SK-N-SH (cell line): ENCODE measurements around the gene PDCD1. TPM values are rescaled to one million over a fixed set of nuclear protein-coding genes. Genes with fewer than 3 reads are reported as not detected.

Source experiments
- CTCF ChIA-PET: fragments of 300-600, 350-600 bp; formaldehyde crosslinking; extraction: SDS; loops from one replicate; lab custom pipeline; 2021; lab: Yijun Ruan, JAX
- POLR2A ChIA-PET: fragments of 350-600 bp; sonication (Branson Sonifier 250); formaldehyde crosslinking; extraction: SDS; loops from one replicate; lab custom pipeline; 2020; ENCODE audit warnings: antibody characterized with exemption, inconsistent platforms; lab: Yijun Ruan, JAX
- DNase-seq: peaks from one replicate; pipeline ENCODE4 v3.0.0; 2012
- H2AFZ ChIP-seq: fragments of 200-600 bp; sonication (generic); 2 replicates; pipeline ENCODE4 v1.8.1; 2016; ENCODE audit warnings: antibody characterized with exemption, mild to moderate bottlenecking, low read depth
- H3F3A ChIP-seq: fragments of 200-600 bp; sonication (generic); replicated peaks from 2 replicates; pipeline ENCODE3; 2016; ENCODE audit warnings: antibody characterized with exemption, mild to moderate bottlenecking; ENCODE audit not compliant: insufficient read depth
- H3K27ac ChIP-seq, 2 experiments: fragments of 200-500 bp in 1 of 2; fragments of 200-600 bp in 1 of 2; sonication (Bioruptor generic) in 1 of 2; sonication (generic), shearing (Covaris generic) in 1 of 2; 2 replicates each; pipeline versions ENCODE4 v1.5.1 to v1.6.1; 2014 to 2016; ENCODE audit warnings: low read depth in 2 of 2, inconsistent platforms in 1 of 2, low read length in 1 of 2, mild to moderate bottlenecking in 1 of 2, mixed read lengths in 1 of 2
- H3K27me3 ChIP-seq: fragments of 200-600 bp; sonication (generic), shearing (Covaris generic); 2 replicates; pipeline ENCODE4 v1.6.1; 2016; ENCODE audit warnings: mixed run types; ENCODE audit not compliant: insufficient read depth
- H3K36me3 ChIP-seq, 2 experiments: fragments of 200-500 bp in 1 of 2; fragments of 200-600 bp in 1 of 2; sonication (Bioruptor generic) in 1 of 2; sonication (generic) in 1 of 2; replicated peaks in 1 of 2; 2 replicates each; pipeline versions ENCODE3 to v1.5.1; 2014 to 2016; ENCODE audit warnings: low read length in 1 of 2, mild to moderate bottlenecking in 1 of 2; ENCODE audit not compliant: insufficient read depth in 2 of 2, control insufficient read depth in 1 of 2
- H3K4me1 ChIP-seq, 2 experiments: fragments of 200-500 bp in 1 of 2; fragments of 200-600 bp in 1 of 2; sonication (Bioruptor generic) in 1 of 2; sonication (generic), shearing (Covaris generic) in 1 of 2; 2 replicates each; pipeline versions ENCODE4 v1.5.1 to v1.6.1; 2014 to 2016; ENCODE audit warnings: low read depth in 1 of 2, low read length in 1 of 2, mixed run types in 1 of 2; ENCODE audit not compliant: insufficient read depth in 2 of 2, control insufficient read depth in 1 of 2
- H3K4me2 ChIP-seq: fragments of 200-600 bp; sonication (generic), shearing (Covaris generic); 2 replicates; pipeline ENCODE4 v1.6.1; 2017; ENCODE audit warnings: mixed run types
- H3K4me3 ChIP-seq, 2 experiments: fragments of 200-500 bp in 1 of 2; fragments of 200-600 bp in 1 of 2; sonication (Bioruptor generic) in 1 of 2; sonication (generic), shearing (Covaris generic) in 1 of 2; 2 replicates each; pipeline versions ENCODE4 v1.5.1 to v1.8.1; 2014 to 2016; ENCODE audit warnings: low read depth in 2 of 2, inconsistent platforms in 1 of 2, low read length in 1 of 2, mild to moderate bottlenecking in 1 of 2, mixed read lengths in 1 of 2, moderate library complexity in 1 of 2
- H3K79me2 ChIP-seq: fragments of 200-600 bp; sonication (generic); 2 replicates; pipeline ENCODE4 v1.8.1; 2017; ENCODE audit warnings: mild to moderate bottlenecking; ENCODE audit not compliant: insufficient read depth
- H3K9ac ChIP-seq: fragments of 200-600 bp; sonication (generic); 2 replicates; pipeline ENCODE4 v1.6.1; 2017; ENCODE audit warnings: mixed run types
- H3K9me2 ChIP-seq: fragments of 200-600 bp; sonication (generic); 2 replicates; pipeline ENCODE4 v1.6.1; 2017; ENCODE audit warnings: mixed run types
- H3K9me3 ChIP-seq: fragments of 200-600 bp; sonication (generic); 2 replicates; pipeline ENCODE4 v1.6.1; 2017; ENCODE audit warnings: mixed run types, mild to moderate bottlenecking, moderate library complexity
- H4K20me1 ChIP-seq: fragments of 200-600 bp; sonication (generic); 2 replicates; pipeline ENCODE4 v1.6.1; 2017; ENCODE audit warnings: mild to moderate bottlenecking, mixed run types; ENCODE audit not compliant: insufficient read depth
- CHD2 ChIP-seq: fragments of 150-350 bp; IDR thresholded peaks from 2 replicates; pipeline ENCODE4 v1.6.1; 2018; ENCODE audit warnings: low read length; ENCODE audit not compliant: partially characterized antibody
- EP300 ChIP-seq, 2 experiments: IDR thresholded peaks; 2 replicates each; pipeline versions ENCODE4 v1.4.0 to v1.6.1; 2012; ENCODE audit warnings: borderline replicate concordance in 1 of 2, low read depth in 1 of 2, low read length in 1 of 2
- EZH2phosphoT487 ChIP-seq: fragments of 200-600 bp; sonication (generic); IDR thresholded peaks from 2 replicates; pipeline ENCODE4 v1.6.1; 2017; ENCODE audit warnings: low read depth, mixed run types, mild to moderate bottlenecking, antibody characterized with exemption, moderate library complexity, borderline replicate concordance
- FOXJ3 ChIP-seq: sonication (generic); formaldehyde crosslinking; IDR thresholded peaks from 2 replicates; pipeline ENCODE4 v1.5.1; 2020; ENCODE audit warnings: mild to moderate bottlenecking, missing genetic modification reagents
- FOXM1 ChIP-seq: IDR thresholded peaks from 2 replicates; pipeline ENCODE4 v1.4.0; 2012; ENCODE audit warnings: low read depth, mild to moderate bottlenecking
- GATA2 ChIP-seq: sonication (generic); formaldehyde crosslinking; IDR thresholded peaks from 2 replicates; pipeline ENCODE4 v1.5.0; 2020; ENCODE audit warnings: mild to moderate bottlenecking, missing genetic modification reagents
- JUND ChIP-seq: IDR thresholded peaks from 2 replicates; pipeline ENCODE4 v1.4.0; 2012
- NFIC ChIP-seq: IDR thresholded peaks from 2 replicates; pipeline ENCODE4 v1.4.0; 2012; ENCODE audit warnings: borderline replicate concordance
- RCOR1 ChIP-seq: fragments of 150-350 bp; IDR thresholded peaks from 2 replicates; pipeline ENCODE4 v1.6.1; 2017; ENCODE audit warnings: antibody characterized with exemption, low read length
- RFX5 ChIP-seq: IDR thresholded peaks from 2 replicates; pipeline ENCODE4 v1.6.1; 2012; ENCODE audit warnings: mild to moderate bottlenecking, improper control_type of control experiment, low read length
- RXRA ChIP-seq: IDR thresholded peaks from 2 replicates; pipeline ENCODE4 v1.4.0; 2012; ENCODE audit warnings: low read depth, mild to moderate bottlenecking, borderline replicate concordance
- SIN3A ChIP-seq: IDR thresholded peaks from 2 replicates; pipeline ENCODE4 v1.6.1; 2012; ENCODE audit warnings: low read depth, mild to moderate bottlenecking, low read length, moderate library complexity, borderline replicate concordance
- TCF12 ChIP-seq: IDR thresholded peaks from 2 replicates; pipeline ENCODE4 v1.4.0; 2012
- YY1 ChIP-seq: IDR thresholded peaks from 2 replicates; pipeline ENCODE4 v1.4.0; 2012; ENCODE audit warnings: low read depth, mild to moderate bottlenecking
- WGBS: methylation state at CpG from one replicate; pipeline ENCODE4 v1.1.6; 2017; ENCODE audit warnings: low lambda C conversion rate; 5-methylcytosine and 5-hydroxymethylcytosine counted together
- polyA plus RNA-seq, 3 experiments: library from polyadenylated mRNA; depleted of rRNA; stranded (reverse); fragments of >200 nt; gene quantifications; 2 replicates each; pipeline ENCODE4 v1.2.3, GENCODE V29; 2012
- TF ChIP-seq, protein P1 (sequence below): IDR thresholded peaks from 2 replicates; pipeline ENCODE4 v1.4.0; 2012; ENCODE audit warnings: low read depth, borderline replicate concordance
- TF ChIP-seq, protein P2 (sequence below): fragments of 200-600 bp; sonication (generic); IDR thresholded peaks from 2 replicates; pipeline ENCODE4 v1.6.1; 2017; ENCODE audit warnings: antibody characterized with exemption, mild to moderate bottlenecking, moderate library complexity
- TF ChIP-seq, protein P3 (sequence below): IDR thresholded peaks from 2 replicates; pipeline ENCODE4 v1.4.0; 2012; ENCODE audit warnings: low read depth
- TF ChIP-seq, protein P4 (sequence below): fragments of 150-350 bp; IDR thresholded peaks from 2 replicates; pipeline ENCODE4 v1.6.1; 2017; ENCODE audit warnings: antibody characterized with exemption, low read length, low read depth, borderline replicate concordance
- TF ChIP-seq, protein P5 (sequence below): IDR thresholded peaks from 2 replicates; pipeline ENCODE4 v1.4.0; 2012; ENCODE audit warnings: low read depth, borderline replicate concordance
- TF ChIP-seq, protein P6 (sequence below): IDR thresholded peaks from 2 replicates; pipeline ENCODE4; 2012

PDCD1 gene
- polyA plus RNA-seq, 1 of the 3 experiments (the other 2 are of a cell fraction), result not detected

DNA sequence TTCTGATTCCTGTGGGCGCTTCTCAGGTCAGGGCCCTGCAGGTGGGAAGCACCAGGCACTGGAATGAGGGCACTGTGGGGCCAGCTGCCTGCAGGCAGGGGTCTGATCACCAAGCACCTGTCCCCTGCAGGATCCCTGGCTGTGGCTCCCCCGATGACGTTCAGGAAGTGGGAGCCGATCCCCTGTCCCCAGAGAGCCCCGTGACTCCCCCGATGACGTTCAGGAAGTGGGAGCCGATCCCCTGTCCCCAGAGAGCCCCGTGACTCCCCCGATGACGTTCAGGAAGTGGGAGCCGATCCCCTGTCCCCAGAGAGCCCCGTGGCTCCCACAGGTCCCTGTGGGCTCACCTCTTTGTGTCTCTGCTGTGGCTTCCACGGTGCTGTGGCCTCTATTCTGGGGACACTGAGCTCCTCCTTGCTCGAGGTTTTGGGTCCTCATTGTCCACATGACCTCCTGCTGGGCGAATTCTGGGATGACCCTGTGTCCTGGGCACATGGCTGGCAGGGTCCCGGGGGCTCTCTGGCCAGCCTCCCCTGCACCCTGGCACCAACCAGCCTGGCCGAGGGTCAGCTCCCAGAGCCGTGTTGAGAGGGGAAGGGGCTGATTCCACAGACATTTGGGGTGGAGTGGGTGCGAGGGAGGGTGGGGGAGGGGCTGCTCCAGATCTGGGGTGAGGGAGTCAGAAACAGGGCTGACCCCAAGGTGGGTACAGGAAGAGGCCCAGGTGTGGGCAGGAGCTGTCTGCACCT, 44.9 kb downstream of the PDCD1 start:
- CTCF ChIA-PET, result interaction anchor here (0.7 to 1.0 kb wide), 2 partner anchors 21 to 111 kb away, joined by 3 read pairs; partner anchors contain the start of gene ING5

More for the DNA sequence above, 44.9 kb downstream of the PDCD1 start:
- Histone ChIP-seq H3K4me1 (peaks cover 0 to 28% of the 10 kb centered on the region in 2 experiments; a peak in 2 of 4 replicates), H3K36me3 (no peaks in the 10 kb centered on the region), H3K4me2 (no peak overlapping the region), H3K79me2 (no peaks in the 10 kb centered on the region), H3K27me3 (no peaks in the 10 kb centered on the region), H4K20me1 (no peaks in the 10 kb centered on the region), H3K27ac (no peak overlapping the region), H3F3A (no peaks in the 10 kb centered on the region), H3K9me2 (no peaks in the 10 kb centered on the region), H2AFZ (no peak overlapping the region), H3K9ac (no peak overlapping the region), H3K4me3 (no peak overlapping the region), H3K9me3 (no peaks in the 10 kb centered on the region)
- 74% methylated on average over 7 of the region's 20 CpGs for WGBS
- TF ChIP-seq, protein P1, sequence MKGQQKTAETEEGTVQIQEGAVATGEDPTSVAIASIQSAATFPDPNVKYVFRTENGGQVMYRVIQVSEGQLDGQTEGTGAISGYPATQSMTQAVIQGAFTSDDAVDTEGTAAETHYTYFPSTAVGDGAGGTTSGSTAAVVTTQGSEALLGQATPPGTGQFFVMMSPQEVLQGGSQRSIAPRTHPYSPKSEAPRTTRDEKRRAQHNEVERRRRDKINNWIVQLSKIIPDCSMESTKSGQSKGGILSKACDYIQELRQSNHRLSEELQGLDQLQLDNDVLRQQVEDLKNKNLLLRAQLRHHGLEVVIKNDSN, result no peak
- TF ChIP-seq GATA2 (CRISPR knock-in tag), result no peak
- TF ChIP-seq RCOR1, result no peak
- no peak for TF ChIP-seq FOXJ3 (CRISPR knock-in tag)
- TF ChIP-seq, protein P2, sequence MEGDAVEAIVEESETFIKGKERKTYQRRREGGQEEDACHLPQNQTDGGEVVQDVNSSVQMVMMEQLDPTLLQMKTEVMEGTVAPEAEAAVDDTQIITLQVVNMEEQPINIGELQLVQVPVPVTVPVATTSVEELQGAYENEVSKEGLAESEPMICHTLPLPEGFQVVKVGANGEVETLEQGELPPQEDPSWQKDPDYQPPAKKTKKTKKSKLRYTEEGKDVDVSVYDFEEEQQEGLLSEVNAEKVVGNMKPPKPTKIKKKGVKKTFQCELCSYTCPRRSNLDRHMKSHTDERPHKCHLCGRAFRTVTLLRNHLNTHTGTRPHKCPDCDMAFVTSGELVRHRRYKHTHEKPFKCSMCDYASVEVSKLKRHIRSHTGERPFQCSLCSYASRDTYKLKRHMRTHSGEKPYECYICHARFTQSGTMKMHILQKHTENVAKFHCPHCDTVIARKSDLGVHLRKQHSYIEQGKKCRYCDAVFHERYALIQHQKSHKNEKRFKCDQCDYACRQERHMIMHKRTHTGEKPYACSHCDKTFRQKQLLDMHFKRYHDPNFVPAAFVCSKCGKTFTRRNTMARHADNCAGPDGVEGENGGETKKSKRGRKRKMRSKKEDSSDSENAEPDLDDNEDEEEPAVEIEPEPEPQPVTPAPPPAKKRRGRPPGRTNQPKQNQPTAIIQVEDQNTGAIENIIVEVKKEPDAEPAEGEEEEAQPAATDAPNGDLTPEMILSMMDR, result no peak
- TF ChIP-seq, protein P3, sequence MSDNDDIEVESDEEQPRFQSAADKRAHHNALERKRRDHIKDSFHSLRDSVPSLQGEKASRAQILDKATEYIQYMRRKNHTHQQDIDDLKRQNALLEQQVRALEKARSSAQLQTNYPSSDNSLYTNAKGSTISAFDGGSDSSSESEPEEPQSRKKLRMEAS, result no peak
- TF ChIP-seq, protein P4, sequence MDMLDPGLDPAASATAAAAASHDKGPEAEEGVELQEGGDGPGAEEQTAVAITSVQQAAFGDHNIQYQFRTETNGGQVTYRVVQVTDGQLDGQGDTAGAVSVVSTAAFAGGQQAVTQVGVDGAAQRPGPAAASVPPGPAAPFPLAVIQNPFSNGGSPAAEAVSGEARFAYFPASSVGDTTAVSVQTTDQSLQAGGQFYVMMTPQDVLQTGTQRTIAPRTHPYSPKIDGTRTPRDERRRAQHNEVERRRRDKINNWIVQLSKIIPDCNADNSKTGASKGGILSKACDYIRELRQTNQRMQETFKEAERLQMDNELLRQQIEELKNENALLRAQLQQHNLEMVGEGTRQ, result no peak
- no peak for TF ChIP-seq RXRA
- TF ChIP-seq, protein P5, sequence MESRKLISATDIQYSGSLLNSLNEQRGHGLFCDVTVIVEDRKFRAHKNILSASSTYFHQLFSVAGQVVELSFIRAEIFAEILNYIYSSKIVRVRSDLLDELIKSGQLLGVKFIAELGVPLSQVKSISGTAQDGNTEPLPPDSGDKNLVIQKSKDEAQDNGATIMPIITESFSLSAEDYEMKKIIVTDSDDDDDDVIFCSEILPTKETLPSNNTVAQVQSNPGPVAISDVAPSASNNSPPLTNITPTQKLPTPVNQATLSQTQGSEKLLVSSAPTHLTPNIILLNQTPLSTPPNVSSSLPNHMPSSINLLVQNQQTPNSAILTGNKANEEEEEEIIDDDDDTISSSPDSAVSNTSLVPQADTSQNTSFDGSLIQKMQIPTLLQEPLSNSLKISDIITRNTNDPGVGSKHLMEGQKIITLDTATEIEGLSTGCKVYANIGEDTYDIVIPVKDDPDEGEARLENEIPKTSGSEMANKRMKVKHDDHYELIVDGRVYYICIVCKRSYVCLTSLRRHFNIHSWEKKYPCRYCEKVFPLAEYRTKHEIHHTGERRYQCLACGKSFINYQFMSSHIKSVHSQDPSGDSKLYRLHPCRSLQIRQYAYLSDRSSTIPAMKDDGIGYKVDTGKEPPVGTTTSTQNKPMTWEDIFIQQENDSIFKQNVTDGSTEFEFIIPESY, result no peak
- no peak for TF ChIP-seq YY1
- TF ChIP-seq NFIC, result no peak
- TF ChIP-seq, protein P6, sequence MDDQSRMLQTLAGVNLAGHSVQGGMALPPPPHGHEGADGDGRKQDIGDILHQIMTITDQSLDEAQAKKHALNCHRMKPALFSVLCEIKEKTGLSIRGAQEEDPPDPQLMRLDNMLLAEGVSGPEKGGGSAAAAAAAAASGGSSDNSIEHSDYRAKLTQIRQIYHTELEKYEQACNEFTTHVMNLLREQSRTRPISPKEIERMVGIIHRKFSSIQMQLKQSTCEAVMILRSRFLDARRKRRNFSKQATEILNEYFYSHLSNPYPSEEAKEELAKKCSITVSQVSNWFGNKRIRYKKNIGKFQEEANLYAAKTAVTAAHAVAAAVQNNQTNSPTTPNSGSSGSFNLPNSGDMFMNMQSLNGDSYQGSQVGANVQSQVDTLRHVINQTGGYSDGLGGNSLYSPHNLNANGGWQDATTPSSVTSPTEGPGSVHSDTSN, result no peak
- no peak for TF ChIP-seq EZH2phosphoT487
- TF ChIP-seq JUND, result no peak
- no peak for TF ChIP-seq SIN3A
- TF ChIP-seq FOXM1, result no peak
- TF ChIP-seq RFX5, result no peak
- no peak for TF ChIP-seq TCF12
- TF ChIP-seq CHD2, result no peak
- TF ChIP-seq EP300 (IDR thresholded peaks at IDR 0.05; ENCODE audit: borderline replicate concordance in 1 of 2, low read depth in 1 of 2, low read length in 1 of 2), result no peak
- peak; percentile 12 for DNase-seq
- POLR2A ChIA-PET, result no interaction called here
